Right kidney (tissue), 1 donor: Measurements from ENCODE around the gene PLPPR1.

Experiments
- DNase-seq: peaks from one replicate; pipeline ENCODE4 v3.0.0-alpha.2; 2016

The PLPPR1 gene

DNA sequence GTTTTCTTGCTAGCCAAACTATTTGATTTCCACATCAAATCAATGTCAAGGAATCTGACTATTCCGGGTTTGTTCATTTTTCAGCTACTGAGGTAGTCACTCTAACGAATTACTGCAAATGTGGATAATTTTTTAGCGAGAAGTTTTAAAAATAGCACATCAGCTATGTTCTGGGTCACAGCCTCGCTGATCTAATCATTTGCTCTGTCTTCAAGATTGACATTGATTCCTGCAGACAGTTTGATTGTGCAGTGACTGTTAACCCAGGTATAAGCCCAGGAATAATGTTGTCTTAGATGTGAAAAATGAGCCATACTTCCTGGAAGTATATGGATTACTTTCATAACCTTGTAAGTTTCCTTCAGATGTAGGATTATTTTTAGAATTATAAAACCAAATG lies 181.1 kb downstream of the PLPPR1 start:
- no peak for DNase-seq

DNA sequence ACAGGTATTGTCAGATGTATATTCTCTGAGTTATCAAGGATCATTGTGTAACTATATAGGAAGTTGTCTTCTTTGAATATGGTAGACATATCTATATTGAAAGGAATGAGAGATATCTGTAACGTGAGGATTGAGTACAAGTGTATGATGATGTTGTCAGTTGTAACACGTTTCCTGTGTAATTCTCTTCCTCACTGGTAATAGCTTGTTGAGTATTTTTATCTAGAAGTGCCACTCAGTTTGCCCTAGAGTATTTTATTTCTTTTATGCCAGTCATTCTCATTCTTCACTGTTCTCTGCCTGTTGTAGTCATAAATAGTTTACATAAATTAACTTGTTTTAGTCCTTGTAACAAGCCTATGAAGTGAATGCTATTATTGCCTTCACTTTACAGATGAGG lies 184.1 kb downstream of the PLPPR1 start:
- no peak for DNase-seq

DNA sequence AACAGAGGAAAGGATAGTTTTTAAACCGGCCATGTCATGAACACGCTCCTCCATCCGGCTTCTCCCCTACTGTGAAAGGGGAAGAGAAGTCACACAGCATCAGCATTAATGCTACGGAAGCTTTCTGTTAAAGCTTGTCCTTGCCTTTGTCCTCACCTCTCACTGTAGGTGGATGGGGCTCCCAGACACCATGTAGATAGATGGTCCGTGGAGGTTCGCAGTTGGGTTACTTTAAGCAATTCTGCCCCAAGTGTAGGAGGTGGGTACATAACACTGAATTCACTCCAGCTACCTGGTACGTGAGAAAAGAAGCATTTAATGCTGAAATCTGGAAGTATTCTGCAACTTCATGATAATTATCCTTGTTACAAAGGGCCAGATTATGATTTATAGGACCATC lies 190.5 kb downstream of the PLPPR1 start:
- DNase-seq: no peak

DNA sequence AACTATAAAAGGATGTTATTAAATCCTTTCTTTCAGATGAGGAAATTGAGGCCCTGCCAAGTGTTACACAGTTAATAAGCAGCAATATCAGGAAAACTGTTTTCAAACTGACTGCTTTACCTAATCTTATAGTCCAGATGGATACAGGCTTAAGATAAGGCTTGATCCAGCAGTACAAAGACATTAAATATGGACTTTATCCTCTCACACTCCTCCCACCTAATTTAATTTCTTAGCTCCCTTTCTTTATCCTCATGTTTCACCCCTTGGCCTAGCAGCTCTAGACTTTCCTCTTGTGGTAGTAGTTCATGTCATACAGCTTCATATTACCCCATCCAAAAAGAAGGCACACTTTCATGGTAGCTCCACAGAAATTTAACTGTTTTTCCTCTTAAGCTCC lies 191.8 kb downstream of the PLPPR1 start:
- no peak for DNase-seq

DNA sequence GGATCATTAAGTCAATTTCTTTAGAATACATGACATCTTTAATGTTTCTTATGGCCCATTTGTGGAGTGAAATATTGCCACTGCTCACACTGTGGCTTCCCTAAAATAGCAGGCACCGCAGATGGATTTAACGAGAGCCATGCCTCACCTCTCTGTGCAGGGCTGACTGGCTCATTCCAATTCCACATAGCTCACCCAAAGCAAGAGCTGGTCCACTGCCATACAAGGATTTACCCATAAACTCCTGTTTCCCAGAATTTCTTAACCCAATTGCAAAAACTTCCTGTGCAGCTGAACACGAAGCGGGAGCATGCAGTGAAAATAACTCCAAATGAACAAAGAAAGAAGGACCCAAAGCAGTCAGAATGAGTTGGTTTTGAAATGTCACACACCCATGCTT lies 196.7 kb downstream of the PLPPR1 start:
- no peak for DNase-seq

DNA sequence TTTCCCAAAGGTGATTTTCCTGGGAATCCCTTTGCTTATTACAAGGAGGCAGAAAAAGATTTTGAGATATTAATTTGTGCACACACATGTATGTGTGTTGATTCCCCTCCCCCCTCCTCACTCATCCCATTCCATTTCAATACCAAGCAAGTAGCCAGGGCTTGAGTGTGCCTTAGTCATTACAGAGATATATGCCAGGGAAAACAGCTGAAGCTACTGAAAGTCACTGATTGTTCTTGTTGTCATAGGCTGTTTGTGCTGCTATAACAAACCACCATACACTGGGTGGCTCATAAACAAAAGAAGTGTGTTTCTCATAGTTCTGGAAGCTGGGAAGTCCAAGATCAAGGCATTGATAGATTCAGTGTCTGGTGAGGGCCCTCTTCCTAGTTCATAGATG lies 197.6 kb downstream of the PLPPR1 start:
- no peak for DNase-seq

DNA sequence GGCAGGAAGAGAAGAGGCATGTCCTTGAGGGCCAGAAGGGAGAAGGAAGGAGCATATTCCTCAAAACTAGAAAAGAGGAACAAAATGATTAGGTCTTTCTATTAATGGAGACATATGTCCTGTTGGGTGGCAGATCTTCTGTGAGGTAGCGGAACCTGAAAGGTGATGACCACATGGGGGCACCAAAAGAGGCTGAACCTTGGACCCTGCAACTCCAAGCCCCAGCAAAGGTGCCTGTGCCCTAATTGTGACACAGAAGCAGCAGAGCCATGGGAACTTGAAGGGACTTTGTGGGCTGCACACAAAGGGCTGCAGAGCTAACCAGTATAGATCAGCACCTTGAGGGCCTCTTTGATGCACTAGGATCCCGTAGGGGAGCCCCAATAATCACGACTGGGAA lies 198.3 kb downstream of the PLPPR1 start:
- DNase-seq: no peak

DNA sequence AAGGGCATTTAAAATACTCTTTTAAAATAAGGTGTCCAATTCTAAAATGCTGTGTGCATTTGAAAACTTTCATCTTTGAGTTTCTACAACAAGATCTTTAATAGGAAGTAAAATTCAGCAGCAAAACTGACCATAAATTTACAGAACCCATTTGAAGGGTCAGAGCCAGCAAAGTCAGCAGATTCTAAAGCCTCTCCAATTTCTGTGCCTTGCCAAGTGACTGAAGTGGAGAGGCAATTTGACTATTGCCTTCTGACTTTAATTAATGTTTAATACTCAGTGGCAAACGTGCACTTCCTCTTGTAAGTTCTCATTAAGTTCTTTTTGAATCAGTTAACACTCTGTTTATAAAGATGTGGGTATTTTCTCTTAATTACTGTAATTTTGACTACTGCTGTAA lies 201.1 kb downstream of the PLPPR1 start:
- DNase-seq: no peak

DNA sequence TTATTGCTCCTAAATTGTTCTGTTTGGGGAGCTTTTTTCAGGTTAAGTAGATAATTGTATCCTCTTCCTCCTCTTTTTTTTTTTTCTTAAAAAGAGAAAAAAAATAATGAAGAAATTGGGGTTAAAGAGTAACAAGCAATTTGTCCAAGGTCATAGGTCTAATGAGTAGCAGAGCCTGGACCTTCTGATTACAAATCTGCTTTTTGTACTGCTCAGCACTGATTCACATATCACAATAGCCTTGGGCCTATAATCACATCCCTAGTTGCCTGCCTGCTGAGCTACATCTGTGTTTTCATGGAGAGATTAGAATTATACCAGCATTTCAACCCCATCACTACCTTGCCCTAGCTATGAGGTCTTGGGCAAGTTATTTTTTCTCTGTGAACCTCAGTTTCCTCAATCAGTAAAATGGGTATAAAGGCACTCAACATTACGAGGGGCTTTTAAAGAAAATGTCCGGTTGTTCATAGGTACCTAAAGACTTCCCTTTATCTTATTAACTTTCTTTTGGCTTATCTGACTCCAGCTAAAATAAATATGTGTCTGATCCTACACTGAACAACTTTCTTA lies 204.0 kb downstream of the PLPPR1 start:
- no peak for DNase-seq

DNA sequence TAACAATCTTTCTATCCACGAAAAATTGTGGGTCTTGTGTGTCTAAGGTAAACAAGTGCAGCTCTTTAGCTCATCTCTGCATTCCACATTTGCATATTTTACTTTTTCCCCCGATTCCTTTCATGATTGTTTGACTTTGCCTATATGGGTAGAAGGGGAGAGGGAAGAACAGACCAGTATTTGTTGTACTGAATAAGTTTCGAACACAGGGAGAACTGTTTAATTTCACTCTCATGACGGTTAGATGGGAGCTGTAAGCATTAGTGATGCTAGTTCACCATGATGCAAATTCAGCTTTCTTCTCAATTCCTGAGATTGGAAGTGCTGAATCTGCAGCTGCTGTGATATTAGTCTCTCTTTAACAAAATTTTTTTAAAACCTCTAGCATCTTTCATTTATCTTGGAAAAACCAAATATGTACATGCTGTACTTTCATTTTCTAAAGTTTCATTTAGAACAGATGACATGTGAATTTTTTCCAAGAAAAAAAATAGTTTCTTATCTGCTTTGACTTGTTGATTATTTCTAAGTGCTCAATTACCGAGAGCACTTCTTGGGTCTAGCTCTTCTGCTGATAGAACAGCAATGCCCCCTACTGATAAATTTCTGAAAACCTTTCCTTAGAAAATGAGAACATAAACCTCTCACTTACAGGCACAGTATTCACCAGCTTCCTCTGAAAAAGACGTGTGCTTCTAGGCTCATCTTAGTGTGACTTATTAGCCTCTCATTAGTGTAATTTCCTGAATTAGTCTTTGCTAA lies 206.8 kb downstream of the PLPPR1 start:
- peak; percentile 5 for DNase-seq

DNA sequence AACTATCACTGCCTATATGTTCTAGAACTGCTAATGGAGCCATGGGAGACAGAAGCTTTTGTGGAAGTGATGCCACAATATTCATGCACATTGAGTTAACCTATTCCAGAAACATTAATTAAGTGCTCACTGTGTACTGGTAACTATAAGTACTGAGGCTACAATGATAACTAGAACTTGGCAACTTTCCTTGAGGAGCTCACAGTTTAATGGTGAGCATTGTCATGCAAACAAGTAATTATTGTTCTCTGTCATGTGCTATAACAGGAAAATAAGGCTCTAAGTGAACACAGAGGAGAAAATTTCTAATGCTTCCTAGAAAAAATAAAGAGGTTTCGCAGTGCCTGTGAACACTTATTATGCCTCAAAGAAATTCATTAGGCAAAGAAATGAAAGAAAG lies 214.1 kb downstream of the PLPPR1 start:
- DNase-seq: no peak

DNA sequence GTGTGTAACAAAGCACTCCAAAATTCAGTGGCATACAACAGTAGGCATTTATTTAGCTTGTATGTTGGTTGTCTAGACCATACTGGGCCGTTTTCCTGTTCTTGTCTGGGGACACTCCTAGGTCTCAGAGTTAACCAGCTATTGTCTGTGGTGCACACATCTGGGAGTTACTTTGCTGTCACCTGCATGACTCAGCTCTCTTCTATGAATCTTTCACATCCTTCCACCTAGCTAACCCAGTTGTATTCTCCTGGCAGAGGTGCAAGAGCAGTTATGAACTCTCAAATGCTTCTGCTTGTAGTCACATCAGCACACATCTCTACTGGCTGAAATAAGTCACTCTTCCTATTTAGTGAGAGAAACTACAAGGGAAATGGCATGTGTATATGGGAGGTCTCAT lies 218.2 kb downstream of the PLPPR1 start:
- DNase-seq: no peak

DNA sequence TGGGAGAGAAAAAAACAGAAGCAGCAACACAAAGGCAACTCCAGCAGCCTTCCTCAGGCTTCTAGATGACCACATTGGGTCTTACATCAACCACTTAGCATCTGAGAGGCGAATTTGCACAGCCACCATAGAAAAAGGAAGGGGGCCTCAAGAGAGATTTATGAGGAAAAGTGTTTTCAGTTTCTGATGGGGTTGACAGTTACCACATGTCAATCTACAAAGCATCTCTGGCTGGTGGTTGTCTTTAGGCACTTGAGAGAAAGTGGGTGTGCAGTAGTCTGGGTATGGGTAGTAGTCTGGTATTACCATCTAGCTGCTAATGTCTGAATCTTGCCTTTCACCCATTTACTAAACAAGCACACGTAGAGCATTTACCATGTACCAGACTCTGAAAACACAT lies 218.8 kb downstream of the PLPPR1 start:
- DNase-seq: no peak

DNA sequence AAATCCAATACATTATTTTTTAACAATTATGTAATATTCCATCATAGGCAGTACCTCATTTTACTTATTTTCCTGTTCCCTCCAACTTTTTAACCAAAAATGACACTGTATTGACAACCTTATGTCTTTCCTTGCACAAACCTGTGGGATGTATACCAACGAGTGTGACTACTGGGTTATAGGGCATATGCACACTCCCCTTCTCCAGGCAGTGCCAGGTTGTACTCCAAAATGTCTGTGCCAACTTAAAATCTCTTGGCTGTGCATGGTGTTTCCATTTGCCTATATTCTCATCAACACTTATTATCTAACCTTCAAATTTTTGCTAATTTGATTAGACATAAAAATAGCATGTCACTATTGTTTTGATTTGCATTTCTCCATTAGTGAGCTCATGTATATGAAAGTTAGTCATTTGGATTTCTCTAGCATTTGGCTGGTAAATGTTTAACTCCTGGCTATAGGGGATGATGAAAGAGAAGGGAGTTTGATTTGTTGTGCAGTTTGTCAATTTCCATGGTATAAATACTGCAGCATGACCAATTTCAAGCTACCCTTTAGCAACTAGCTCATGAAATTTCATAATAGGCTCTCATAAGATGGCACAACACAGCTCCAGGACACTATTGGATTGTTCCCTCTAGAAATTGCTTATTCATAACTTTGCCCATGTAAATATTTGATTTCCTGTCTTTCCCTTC lies 226.4 kb downstream of the PLPPR1 start:
- DNase-seq: no peak

DNA sequence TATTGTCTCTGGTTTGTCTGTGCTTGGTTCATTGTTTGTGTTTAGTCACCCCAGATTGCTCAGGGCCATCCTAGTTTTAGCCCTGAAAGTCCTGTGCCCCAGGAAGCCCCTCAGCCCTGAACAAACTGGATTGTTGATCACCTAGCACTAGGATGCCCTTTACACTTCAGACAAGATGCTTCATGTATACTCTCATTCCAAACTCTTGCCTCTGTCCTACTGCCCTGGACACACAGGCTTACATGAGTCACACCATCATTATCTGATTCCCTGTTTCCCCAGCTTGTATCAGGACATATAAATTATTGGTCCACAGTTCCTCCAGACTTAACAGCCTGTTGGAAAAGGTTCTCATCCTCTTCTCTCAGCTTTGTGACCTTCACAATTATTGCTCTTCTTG lies 236.2 kb downstream of the PLPPR1 start:
- no peak for DNase-seq

DNA sequence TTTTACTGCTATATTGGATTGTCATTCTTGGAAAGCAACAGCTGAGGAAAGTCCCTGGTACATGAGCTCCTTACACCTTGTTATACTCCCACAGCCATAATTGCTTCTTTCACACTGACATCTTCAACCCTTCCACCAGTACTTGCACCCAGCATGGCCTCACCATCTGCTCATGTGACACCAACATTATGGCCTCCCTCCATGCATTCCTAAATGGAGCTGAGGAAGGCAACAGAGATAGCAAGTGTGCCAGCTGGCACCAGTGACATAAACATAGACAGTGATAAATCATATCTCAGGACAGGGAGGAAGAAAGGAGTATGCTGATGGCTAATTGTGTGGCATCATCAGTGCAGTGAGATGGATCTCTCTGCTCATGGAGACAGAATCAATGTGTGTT lies 236.7 kb downstream of the PLPPR1 start:
- DNase-seq: no peak

DNA sequence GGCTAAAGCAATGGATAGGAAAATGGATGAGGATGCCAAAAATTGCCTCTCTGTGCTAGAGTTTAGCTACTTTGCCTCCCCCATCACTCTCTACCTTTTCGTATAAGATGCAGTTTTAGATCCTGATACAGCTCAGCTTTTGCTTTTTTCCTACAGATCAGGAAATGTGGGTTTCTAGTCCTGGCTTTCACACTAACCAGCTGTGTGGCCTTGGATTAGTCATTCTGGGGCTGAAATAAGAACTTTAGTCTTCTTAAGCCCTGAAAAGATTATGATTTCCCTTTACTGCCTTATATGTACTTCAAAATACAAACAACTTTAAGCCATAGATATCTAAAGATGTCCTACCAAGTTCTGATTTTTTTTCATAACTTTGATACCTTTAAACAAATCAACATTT lies 239.9 kb downstream of the PLPPR1 start:
- DNase-seq: no peak

DNA sequence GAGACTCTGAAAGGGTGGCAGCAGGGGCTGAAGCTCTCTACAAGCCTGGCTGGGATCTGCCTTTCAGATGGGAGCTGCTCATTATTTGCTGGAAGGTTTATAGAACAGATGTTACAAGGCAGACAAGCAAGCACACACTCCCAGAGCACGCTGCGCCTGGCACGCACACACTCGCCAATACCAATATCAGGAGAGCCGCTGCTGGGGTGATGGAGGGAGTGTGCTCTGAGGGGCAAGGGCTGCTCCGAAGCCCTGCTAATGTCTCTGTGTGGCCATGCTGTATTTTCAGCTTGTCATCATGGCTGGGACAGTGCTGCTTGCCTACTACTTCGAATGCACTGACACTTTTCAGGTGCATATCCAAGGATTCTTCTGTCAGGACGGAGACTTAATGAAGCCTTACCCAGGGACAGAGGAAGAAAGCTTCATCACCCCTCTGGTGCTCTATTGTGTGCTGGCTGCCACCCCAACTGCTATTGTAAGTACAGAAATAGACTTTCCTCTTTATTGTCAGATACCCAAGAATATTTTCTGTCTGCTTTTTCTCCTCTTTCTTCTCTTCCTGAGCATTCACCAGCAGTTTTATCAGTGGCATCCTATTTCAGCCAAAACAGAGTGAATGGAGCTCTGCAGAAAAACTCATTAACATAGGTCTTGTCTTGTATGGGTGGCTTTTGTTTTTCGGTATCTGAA lies 241.2 kb downstream of the PLPPR1 start:
- no peak for DNase-seq

DNA sequence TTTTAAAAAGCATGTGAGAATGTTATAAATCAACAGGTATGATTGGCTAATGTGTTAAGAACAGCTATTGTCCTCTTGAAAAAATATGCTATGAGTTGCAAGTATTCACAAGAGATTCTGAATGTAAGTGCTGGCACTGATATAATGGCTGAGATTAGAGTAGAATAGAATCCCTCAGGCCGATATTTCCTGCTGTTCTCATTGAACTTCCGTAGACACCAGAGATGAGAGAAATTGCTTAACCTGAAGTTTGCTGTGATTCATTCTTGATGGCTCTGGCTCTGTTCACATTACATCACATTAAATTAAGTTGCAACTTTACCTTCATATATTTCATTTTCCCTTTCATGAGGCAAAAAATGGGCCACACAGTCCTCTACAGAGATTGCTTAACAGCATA lies 241.8 kb downstream of the PLPPR1 start:
- no peak for DNase-seq

DNA sequence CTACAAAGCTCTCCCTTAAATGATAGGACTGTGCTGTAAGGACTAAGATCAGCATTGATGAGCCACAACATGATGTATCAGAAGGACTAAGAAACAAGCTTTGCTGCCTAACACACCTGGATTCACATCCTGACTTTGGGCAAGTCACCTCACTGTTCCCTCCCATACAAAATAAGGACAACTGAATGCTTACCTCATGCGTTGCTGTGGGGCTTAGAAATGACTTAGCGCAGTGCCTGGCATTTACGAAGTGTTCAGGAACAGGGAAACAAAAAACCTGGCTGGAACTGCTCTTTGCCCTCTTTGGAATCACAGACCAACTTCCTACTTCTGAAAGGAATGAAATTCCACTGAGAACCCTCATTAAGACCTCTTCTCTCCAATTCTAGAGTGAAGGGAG lies 242.6 kb downstream of the PLPPR1 start:
- no peak for DNase-seq

DNA sequence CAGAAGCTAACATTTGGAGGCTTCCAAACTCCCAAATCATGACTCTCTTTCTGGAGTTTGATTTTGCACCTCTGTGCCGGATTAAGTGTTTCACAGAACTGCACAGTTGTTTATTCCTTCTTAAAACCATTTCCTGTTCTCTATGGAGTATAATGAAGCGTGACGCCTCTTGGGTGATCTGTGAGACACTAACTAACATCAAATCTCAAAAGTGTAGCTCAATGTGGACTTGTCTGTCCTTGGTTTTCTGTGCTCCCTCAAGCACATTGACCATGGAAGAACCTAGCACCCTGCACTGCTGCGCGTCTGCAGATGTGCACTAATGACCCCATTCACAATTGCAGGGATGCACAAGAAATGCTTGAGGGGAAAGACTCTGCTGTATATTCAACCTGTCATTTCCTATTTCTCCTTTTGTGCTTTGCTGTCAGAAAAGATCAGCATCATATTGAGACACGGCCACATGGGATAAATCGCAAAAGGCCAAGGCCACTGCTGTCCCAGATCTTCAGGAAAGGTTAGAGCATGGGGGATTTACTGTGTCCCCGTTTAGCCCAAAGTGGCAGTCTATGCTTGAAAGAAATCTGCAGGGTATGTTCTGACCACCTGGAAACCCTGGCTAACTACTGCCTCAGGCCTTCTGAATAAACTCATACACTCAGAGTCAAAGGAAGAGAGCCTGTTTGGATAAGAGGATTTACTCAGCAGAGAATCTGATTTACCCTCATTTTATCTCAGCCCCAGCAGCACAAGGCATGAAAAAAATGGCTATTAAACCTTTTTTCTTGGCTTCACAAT lies 246.6 kb downstream of the PLPPR1 start:
- DNase-seq: no peak

DNA sequence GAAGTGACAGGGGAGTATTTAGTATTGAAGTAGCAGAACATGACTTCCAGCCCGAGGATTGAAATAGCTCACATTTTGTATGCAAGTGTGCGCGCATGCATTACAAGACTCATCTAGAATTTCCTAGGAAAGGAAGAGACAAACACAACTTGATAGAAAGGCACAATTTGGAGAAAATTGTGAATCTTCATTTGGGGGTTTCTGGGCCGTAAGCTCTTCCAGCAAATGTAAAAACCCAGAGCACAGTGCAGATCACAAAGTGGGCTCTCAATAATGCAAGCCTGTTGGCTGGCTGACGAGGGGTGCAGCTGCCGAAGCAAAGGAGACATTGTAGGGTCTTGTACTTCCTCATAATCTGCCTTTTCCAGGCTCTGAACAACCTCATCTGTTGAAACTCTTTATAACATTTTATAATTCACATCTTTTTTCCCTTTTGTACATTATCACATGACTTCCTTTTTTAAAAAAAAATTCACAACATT lies 247.3 kb downstream of the PLPPR1 start:
- no peak for DNase-seq
